Left ventricle myocardium superior (tissue), 1 donor: Measurements from ENCODE around the gene POLR3GL. TPM values are rescaled to one million over a fixed set of nuclear protein-coding genes. Genes with fewer than 3 reads are reported as not detected.
A peak's percentile ranks its signal among the peaks of the same experiment; 100 is the strongest.
"Not testable (repeated sequence)": the region's sequence is repeated elsewhere in the genome, so short reads cannot be mapped to it uniquely, and the experiment has no call there.

Experiments used
- ATAC-seq: fragments of 200-7000 bp; cut with Tn5 transposase; one replicate; pipeline ENCODE4 v1.9.1; 2020; ENCODE audit warnings: mild to moderate bottlenecking, moderate library complexity
- DNase-seq: peaks from one replicate; pipeline ENCODE4 v3.0.0-alpha.2; 2020
- intact Hi-C: fragments of 100-400 bp; cut with micrococcal nuclease; formaldehyde crosslinking; loops from one replicate; pipeline ENCODE4 v1.11.0; 2022
- long read RNA-seq: library from polyadenylated mRNA; unstranded; transcript quantifications from one replicate; pipeline ENCODE4 v2.0.0, GENCODE V29; 2021
- total RNA-seq: library from RNA; stranded (reverse); fragmentation: NEBNext Ultra II Directional; extraction: Animal tissue kit (Norgen Biotek cat#: 25700); gene quantifications from one replicate; pipeline ENCODE4 v1.2.1, GENCODE V29; 2021
- donor health status: DM: no; HTN: yes; CAD: no; lungs with severe emphysema.

Gene POLR3GL
- total RNA-seq = 44.0 TPM
- long read RNA-seq, transcript POLR3GL-202 (8 exons, 1,165 nt) = major isoform, 38 of 54 reads
- long read RNA-seq, partial matches to known transcripts = 11 of 54 reads
- long read RNA-seq, other reads (novel, unspliced or antisense) = 4 of 54 reads

- intact Hi-C loops = loop anchor here (5.0 kb wide), 1 partner anchor 42 kb away; no protein-coding TSS in a partner anchor
- peak; percentile 96 for DNase-seq
Observed at GRCh38 chr1:145964328-145965118, at the start of gene POLR3GL, which contains the start of gene ANKRD34A. Gene POLR3GL, plus strand, starts transcription at chr1:145964690. Its CDS starts 10,176 bp downstream, at chr1:145974866. Gene ANKRD34A, minus strand, starts transcription at chr1:145964575. Its CDS starts 2,816 bp downstream, at chr1:145961759.

GRCh38 chr1:145916745-145917144 lies 47.7 kb upstream of the POLR3GL start:
- DNase-seq (no peak), ATAC-seq (no peak)
- intact Hi-C loops = loop anchor here (10.0 kb wide), 1 partner anchor 72 kb away; the partner anchor contains the start of gene NUDT17

More at GRCh38 chr1:145964328-145965118, at the start of gene POLR3GL, which contains the start of gene ANKRD34A:
- ATAC-seq = peak; percentile 81

GRCh38 chr1:145917595-145917994 lies 46.9 kb upstream of the POLR3GL start:
- ATAC-seq = no peak
- DNase-seq = no peak
- intact Hi-C loops = loop anchor here (10.0 kb wide), 1 partner anchor 73 kb away; the partner anchor contains the start of gene NUDT17

DNA sequence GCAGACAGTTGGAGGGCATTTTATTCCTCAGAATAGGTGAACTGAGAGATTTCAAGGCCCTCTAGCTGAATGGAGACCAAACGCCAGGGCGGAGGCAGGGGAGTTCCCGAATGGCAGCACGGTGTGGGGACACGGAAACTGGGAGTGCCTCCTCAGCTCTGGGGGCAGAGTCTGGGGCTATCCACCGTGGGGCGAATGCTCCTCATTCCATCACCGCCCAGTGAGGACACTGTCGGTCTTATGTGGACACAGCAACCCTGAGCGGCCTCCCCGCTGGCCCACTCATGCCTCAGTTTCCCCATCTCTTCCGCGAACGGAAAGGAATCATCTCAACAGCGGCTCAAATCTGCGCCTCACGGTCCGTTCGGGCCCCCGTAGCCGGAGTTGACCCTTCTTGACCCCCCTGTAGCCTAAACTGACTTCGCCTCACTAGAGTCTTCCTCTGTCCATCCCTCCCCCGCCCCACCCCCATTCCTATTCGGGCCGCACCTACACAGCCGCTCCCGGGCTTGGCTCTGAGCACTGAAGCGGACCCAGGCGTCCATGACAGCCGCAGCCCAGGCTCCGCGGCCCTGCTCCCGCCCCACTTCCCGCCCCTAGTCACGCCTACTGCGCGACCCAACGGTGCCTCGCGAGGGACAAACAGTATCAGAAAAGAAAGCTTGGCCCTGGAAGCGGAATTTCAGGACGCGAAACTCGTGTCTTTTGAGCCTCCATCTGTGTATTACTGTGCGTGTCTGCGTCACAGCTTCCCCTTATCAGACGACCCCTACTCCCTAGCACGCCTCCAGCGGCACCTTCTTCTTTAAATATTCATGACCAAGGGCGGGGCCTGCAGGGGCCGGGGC lies 46.1 kb upstream of the POLR3GL start, which contains the start of gene PEX11B:
PEX11B (minus strand) TSS at position 574 of the 848 bp plus-strand sequence; CDS start at position 545, 29 bp downstream.
- DNase-seq (peak; percentile 91), ATAC-seq (peak; percentile 94)
- intact Hi-C loops = loop anchor here (10.0 kb wide), 1 partner anchor 74 kb away; the partner anchor contains the start of gene NUDT17

DNA sequence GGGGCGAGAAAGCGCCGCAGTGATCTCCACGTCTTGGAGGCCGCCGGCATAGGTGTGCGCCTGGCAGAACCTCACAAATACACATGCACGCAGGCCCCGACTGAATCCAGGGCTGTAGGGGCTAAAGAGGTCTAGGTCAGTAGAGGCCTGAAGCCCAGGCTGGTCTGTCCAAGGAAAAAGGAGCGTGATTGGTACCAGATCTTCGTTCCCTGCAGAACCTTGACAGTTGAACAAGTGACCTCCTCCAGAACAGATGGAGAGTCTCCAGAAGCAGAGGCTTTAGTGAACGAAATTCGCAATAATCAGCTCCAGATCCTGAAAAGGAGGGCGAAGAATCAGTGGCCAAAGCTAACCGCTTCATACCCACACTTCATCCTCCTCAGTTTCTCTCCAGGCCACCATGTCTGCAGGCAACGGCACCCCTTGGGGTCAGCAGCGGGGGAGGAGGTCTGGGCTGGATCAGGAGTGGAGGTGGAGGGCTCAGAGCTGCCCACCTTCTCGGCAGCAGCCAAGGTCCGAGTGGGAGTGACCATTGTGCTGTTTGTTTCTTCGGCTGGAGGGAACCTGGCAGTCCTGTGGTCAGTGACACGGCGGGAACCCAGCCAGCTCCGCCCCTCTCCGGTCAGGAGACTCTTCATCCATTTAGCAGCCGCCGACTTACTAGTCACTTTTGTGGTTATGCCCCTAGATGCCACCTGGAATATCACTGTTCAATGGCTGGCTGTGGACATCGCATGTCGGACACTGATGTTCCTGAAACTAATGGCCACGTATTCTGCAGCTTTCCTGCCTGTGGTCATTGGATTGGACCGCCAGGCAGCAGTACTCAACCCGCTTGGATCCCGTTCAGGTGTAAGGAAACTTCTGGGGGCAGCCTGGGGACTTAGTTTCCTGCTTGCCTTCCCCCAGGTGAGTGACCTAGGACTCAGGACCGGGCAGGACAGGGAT lies 45.2 kb upstream of the POLR3GL start:
- intact Hi-C loops = loop anchor here (10.0 kb wide), 1 partner anchor 74 kb away; the partner anchor contains the start of gene NUDT17
- DNase-seq = peak; percentile 76
- peak; percentile 40 for ATAC-seq

DNA sequence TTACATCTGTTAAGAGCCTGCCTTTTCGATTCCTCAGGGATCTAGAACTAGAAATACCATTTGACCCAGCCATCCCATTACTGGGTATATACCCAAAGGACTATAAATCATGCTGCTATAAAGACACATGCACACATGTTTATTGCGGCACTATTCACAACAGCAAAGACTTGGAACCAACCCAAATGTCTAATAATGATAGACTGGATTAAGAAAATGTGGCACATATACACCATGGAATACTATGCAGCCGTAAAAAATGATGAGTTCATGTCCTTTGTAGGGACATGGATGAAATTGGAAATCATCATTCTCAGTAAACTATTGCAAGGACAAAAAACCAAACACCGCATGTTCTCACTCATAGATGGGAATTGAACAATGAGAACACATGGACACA lies 44.2 kb upstream of the POLR3GL start:
- intact Hi-C loops = loop anchor here (5.0 kb wide), 1 partner anchor 42 kb away; the partner anchor contains the start of genes ANKRD34A and POLR3GL
- ATAC-seq = not testable (repeated sequence)

GRCh38 chr1:145922266-145922665 lies 42.2 kb upstream of the POLR3GL start:
- DNase-seq (no peak), ATAC-seq (no peak)
- intact Hi-C loops = loop anchor here (5.0 kb wide), 1 partner anchor 40 kb away; the partner anchor contains the start of genes ANKRD34A and POLR3GL

More for the DNA sequence above, 44.2 kb upstream of the POLR3GL start:
- DNase-seq = not testable (repeated sequence)

DNA sequence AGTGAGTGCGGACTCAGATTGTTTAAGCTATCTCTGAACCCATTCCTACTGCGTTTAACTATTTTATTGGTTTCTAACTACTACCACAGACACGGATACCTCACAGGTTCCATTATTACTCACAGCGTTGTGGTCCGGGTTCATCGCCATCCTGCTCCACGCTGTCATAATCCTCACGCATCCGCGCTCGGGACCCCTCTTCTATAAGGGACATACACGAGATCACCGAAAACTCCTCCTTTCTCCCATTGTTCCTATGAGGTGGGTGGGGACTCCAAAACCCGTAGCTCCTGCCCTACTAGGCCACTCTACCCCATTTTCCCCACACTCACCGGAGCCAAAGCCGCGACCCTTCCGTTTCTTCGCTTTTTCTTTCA lies 37.8 kb upstream of the POLR3GL start:
- DNase-seq (no peak), ATAC-seq (no peak)
- intact Hi-C loops = no loop called here

- intact Hi-C loops = no loop called here
- ATAC-seq (peak; percentile 98), DNase-seq (peak; percentile 92)
Observed at GRCh38 chr1:145927063-145927886, 37.2 kb upstream of the POLR3GL start, which contains the start of gene RBM8A. Gene RBM8A, minus strand, starts transcription at chr1:145927484. Its CDS starts 58 bp downstream, at chr1:145927426.

DNA sequence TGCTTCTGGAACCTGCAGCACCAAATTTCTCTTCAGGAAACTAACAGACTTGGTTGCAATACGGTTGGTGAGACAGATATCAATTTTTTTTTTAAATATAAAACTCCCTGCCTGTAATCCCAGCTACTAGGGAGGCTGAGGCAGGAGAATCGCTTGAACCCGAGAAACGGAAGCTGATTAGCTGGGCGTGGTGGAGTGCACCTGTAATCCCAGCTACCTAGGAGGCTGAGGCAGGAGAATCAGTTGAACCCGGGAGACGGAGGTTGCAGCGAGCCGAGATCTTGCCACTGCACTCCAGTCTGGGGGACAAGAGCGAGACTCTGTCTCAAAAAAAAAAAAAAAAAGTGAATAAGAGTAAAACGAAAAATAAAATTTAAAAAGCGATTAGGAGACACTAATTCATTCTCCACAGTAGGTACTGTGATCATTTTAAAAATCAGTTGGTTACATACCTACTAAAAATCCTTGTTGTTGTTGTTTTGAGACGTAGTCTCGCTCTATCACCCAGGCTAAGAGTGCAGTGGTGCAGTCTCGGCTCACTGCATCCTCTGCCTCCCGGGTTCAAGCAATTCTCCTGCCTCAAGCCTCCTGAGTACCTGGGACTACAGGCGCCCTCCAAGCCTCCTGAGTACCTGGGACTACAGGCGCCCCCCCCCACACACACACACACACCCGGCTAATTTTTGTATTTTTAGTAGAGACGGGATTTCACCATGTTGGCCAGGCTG lies 36.4 kb upstream of the POLR3GL start:
- no peak for ATAC-seq
- intact Hi-C loops = no loop called here
- no peak for DNase-seq

GRCh38 chr1:145932522-145933009 lies 31.9 kb upstream of the POLR3GL start:
- ATAC-seq, intact Hi-C loops, DNase-seq: not testable (repeated sequence)

- intact Hi-C loops = no loop called here
- no peak for ATAC-seq
- DNase-seq = no peak
Observed at GRCh38 chr1:145935708-145936107, 28.8 kb upstream of the POLR3GL start.

DNA sequence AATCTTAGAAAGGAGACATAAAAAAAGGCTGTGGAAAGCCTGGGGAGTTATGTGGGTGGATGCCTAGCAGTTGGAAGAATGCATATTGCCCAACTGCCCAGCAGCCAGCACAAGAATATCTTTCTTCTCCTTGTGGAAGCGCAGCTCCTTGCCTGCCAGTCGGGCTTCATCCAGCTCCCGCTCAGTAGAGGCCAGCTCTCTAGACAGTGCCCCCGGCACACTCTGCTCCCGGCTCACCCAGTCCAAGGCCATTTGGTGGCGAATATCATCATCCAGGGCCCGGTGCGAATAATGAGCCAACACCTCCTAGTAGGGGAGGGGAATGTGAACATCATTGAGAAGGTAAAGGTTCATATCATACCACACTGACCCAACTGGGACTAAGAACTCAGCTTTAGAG lies 28.2 kb upstream of the POLR3GL start:
- DNase-seq (no peak), ATAC-seq (no peak)
- intact Hi-C loops = no loop called here

- DNase-seq (no peak), ATAC-seq (no peak)
- intact Hi-C loops = no loop called here
Observed at GRCh38 chr1:145937436-145937835, 27.1 kb upstream of the POLR3GL start.

- no peak for ATAC-seq
- intact Hi-C loops = no loop called here
Observed at GRCh38 chr1:145942405-145942804, 22.1 kb upstream of the POLR3GL start.

GRCh38 chr1:145942871-145943270 lies 21.6 kb upstream of the POLR3GL start:
- intact Hi-C loops = no loop called here
- ATAC-seq (no peak), DNase-seq (no peak)

More at GRCh38 chr1:145942405-145942804, 22.1 kb upstream of the POLR3GL start:
- DNase-seq = no peak
